Large intestine (tissue), 12 donors: ENCODE data around the gene ASF1B. TPM values are rescaled to one million over a fixed set of nuclear protein-coding genes. Genes with fewer than 3 reads are reported as not detected.
"Not testable (repeated sequence)": the region's sequence is repeated elsewhere in the genome, so short reads cannot be mapped to it uniquely, and the experiment has no call there.

Experiments
- DNase-seq, 2 donors: peaks; one replicate each; pipeline versions ENCODE4 v3.0.0 to v3.0.0-alpha.2; 2013
- H3K27ac ChIP-seq: one replicate; pipeline ENCODE4 v1.5.1; 2013; ENCODE audit warnings: low read length
- H3K27me3 ChIP-seq: 2 replicates; pipeline ENCODE4 v1.6.1; 2013; ENCODE audit warnings: low read length; ENCODE audit not compliant: control insufficient read depth, insufficient read depth
- H3K36me3 ChIP-seq: 2 replicates; pipeline ENCODE4 v1.6.1; 2013; ENCODE audit warnings: low read length; ENCODE audit not compliant: control insufficient read depth, insufficient read depth
- H3K4me1 ChIP-seq: one replicate; pipeline ENCODE4 v1.6.1; 2013; ENCODE audit warnings: low read length; ENCODE audit not compliant: control insufficient read depth, insufficient read depth
- H3K4me3 ChIP-seq: one replicate; pipeline ENCODE4 v1.5.1; 2013; ENCODE audit warnings: low read length
- H3K9me3 ChIP-seq: one replicate; pipeline ENCODE4 v1.6.1; 2013; ENCODE audit warnings: mild to moderate bottlenecking, low read depth, low read length, moderate library complexity; ENCODE audit not compliant: control insufficient read depth
- WGBS: methylation state at CpG from one replicate; pipeline ENCODE4 v1.1.5; 2013; ENCODE audit warnings: low lambda C conversion rate; ENCODE audit not compliant: insufficient coverage; 5-methylcytosine and 5-hydroxymethylcytosine counted together
- long read RNA-seq, 11 donors: transcript quantifications; one replicate each; lab custom pipeline, GENCODE V29; 2026
- polyA plus RNA-seq: library from polyadenylated mRNA; unstranded; fragments of 120-200 nt; gene quantifications from one replicate; pipeline ENCODE4 v1.2.1, GENCODE V29; 2013

ASF1B gene
- 13.1 TPM for polyA plus RNA-seq
- long read RNA-seq, donor 1, transcript ASF1B-201 (4 exons, 2,059 nt): major isoform, 6 of 6 reads
- long read RNA-seq, donor 1, partial matches to known transcripts: 0 of 6 reads
- long read RNA-seq, donor 1, other reads (novel, unspliced or antisense): 0 of 6 reads
- long read RNA-seq, donor 2, transcript ASF1B-201 (4 exons, 2,059 nt): major isoform, 18 of 19 reads
- long read RNA-seq, donor 2, partial matches to known transcripts: 0 of 19 reads
- long read RNA-seq, donor 2, other reads (novel, unspliced or antisense): 0 of 19 reads
- long read RNA-seq, donor 3: 0 reads
- long read RNA-seq, donor 4, partial matches to known transcripts: 0 of 1 reads
- long read RNA-seq, donor 4, other reads (novel, unspliced or antisense): 0 of 1 reads
- long read RNA-seq, donor 5, transcript ASF1B-201 (4 exons, 2,059 nt): major isoform, 5 of 5 reads
- long read RNA-seq, donor 5, partial matches to known transcripts: 0 of 5 reads
- long read RNA-seq, donor 5, other reads (novel, unspliced or antisense): 0 of 5 reads
- long read RNA-seq, donor 6, transcript ASF1B-201 (4 exons, 2,059 nt): major isoform, 9 of 9 reads
- long read RNA-seq, donor 6, partial matches to known transcripts: 0 of 9 reads
- long read RNA-seq, donor 6, other reads (novel, unspliced or antisense): 0 of 9 reads
- long read RNA-seq, donor 7, partial matches to known transcripts: 0 of 2 reads
- long read RNA-seq, donor 7, other reads (novel, unspliced or antisense): 0 of 2 reads
- long read RNA-seq, donor 8, transcript ASF1B-201 (4 exons, 2,059 nt): major isoform, 11 of 12 reads
- long read RNA-seq, donor 8, partial matches to known transcripts: 0 of 12 reads
- long read RNA-seq, donor 8, other reads (novel, unspliced or antisense): 0 of 12 reads
- long read RNA-seq, donor 9, transcript ASF1B-201 (4 exons, 2,059 nt): major isoform, 7 of 8 reads
- long read RNA-seq, donor 9, partial matches to known transcripts: 0 of 8 reads
- long read RNA-seq, donor 9, other reads (novel, unspliced or antisense): 0 of 8 reads
- long read RNA-seq, donor 10, transcript ASF1B-201 (4 exons, 2,059 nt): major isoform, 7 of 7 reads
- long read RNA-seq, donor 10, partial matches to known transcripts: 0 of 7 reads
- long read RNA-seq, donor 10, other reads (novel, unspliced or antisense): 0 of 7 reads
- long read RNA-seq, donor 11, transcript ASF1B-201 (4 exons, 2,059 nt): major isoform, 7 of 7 reads
- long read RNA-seq, donor 11, partial matches to known transcripts: 0 of 7 reads
- long read RNA-seq, donor 11, other reads (novel, unspliced or antisense): 0 of 7 reads

GRCh38 chr19:14136509-14137281, at the start of gene ASF1B:
ASF1B (minus strand) TSS chr19:14136589; CDS start chr19:14136456, 133 bp downstream.
- Histone ChIP-seq H3K4me1 (peaks cover 10% of the 10 kb centered on the region), H3K9me3 (no peaks in the 10 kb centered on the region), H3K36me3 (no peaks in the 10 kb centered on the region), H3K4me3 (peak within 1 kb of the TSS; percentile 83), H3K27me3 (no peaks in the 10 kb centered on the region), H3K27ac (peak within 1 kb of the TSS; percentile 97)
- peak; percentile 100 for DNase-seq
- WGBS: no CpG with 5 or more reads among the region's 78 CpGs

GRCh38 chr19:14185691-14186090, 49.3 kb upstream of the ASF1B start:
- H3K36me3 ChIP-seq, H3K27me3 ChIP-seq, H3K4me3 ChIP-seq, H3K9me3 ChIP-seq, H3K27ac ChIP-seq, DNase-seq, H3K4me1 ChIP-seq: not testable (repeated sequence)
- WGBS: no CpG with 5 or more reads among the region's 1 CpG

GRCh38 chr19:14185158-14185557, 48.8 kb upstream of the ASF1B start:
- Histone ChIP-seq H3K27ac (no peak overlapping the region), H3K4me3 (no peak overlapping the region), H3K4me1 (no peaks in the 10 kb centered on the region), H3K36me3 (no peaks in the 10 kb centered on the region), H3K9me3 (no peaks in the 10 kb centered on the region), H3K27me3 (no peaks in the 10 kb centered on the region)
- WGBS: no CpG with 5 or more reads among the region's 5 CpGs
- no peak for DNase-seq

GRCh38 chr19:14183741-14184350, 47.5 kb upstream of the ASF1B start:
- no peaks in the 10 kb centered on the region for H3K27me3 ChIP-seq
- WGBS: no CpG with 5 or more reads among the region's 14 CpGs
- no peak overlapping the region for H3K27ac ChIP-seq
- no peaks in the 10 kb centered on the region for H3K36me3 ChIP-seq
- DNase-seq: no peak
- no peak overlapping the region for H3K4me3 ChIP-seq
- no peaks in the 10 kb centered on the region for H3K9me3 ChIP-seq
- no peaks in the 10 kb centered on the region for H3K4me1 ChIP-seq

GRCh38 chr19:14182476-14182875, 46.1 kb upstream of the ASF1B start:
- Histone ChIP-seq H3K9me3 (no peaks in the 10 kb centered on the region), H3K27me3 (no peaks in the 10 kb centered on the region), H3K27ac (no peak overlapping the region), H3K4me1 (no peaks in the 10 kb centered on the region), H3K4me3 (no peak overlapping the region), H3K36me3 (peaks cover 3% of the 10 kb centered on the region)
- no CpG with 5 or more reads among the region's 8 CpGs for WGBS
- no peak for DNase-seq

- DNase-seq: no peak
- no CpG with 5 or more reads among the region's 6 CpGs for WGBS
- H3K36me3 ChIP-seq: peaks cover 9% of the 10 kb centered on the region
These were observed 45.5 kb upstream of the ASF1B start for GRCh38 chr19:14181906-14182305.

GRCh38 chr19:14181199-14181598, 44.8 kb upstream of the ASF1B start:
- not testable (repeated sequence) for DNase-seq, H3K4me1 ChIP-seq, H3K4me3 ChIP-seq, H3K27ac ChIP-seq, H3K27me3 ChIP-seq, H3K9me3 ChIP-seq
- WGBS: no CpG with 5 or more reads among the region's 12 CpGs
- peaks cover 15% of the 10 kb centered on the region for H3K36me3 ChIP-seq

More at GRCh38 chr19:14181906-14182305, 45.5 kb upstream of the ASF1B start:
- Histone ChIP-seq H3K27me3 (no peaks in the 10 kb centered on the region), H3K9me3 (no peaks in the 10 kb centered on the region), H3K27ac (no peak overlapping the region), H3K4me3 (no peak overlapping the region), H3K4me1 (no peaks in the 10 kb centered on the region)

- no peaks in the 10 kb centered on the region for H3K9me3 ChIP-seq
- H3K36me3 ChIP-seq: peaks cover 29% of the 10 kb centered on the region
- H3K27me3 ChIP-seq: no peaks in the 10 kb centered on the region
- DNase-seq: no peak
- no CpG with 5 or more reads among the region's 23 CpGs for WGBS
- no peak overlapping the region for H3K27ac ChIP-seq
- no peak overlapping the region for H3K4me3 ChIP-seq
- no peaks in the 10 kb centered on the region for H3K4me1 ChIP-seq
These were observed 41.2 kb upstream of the ASF1B start for GRCh38 chr19:14177496-14178074.

- H3K27ac ChIP-seq: no peak overlapping the region
- H3K9me3 ChIP-seq: no peaks in the 10 kb centered on the region
- no peaks in the 10 kb centered on the region for H3K27me3 ChIP-seq
- no peaks in the 10 kb centered on the region for H3K4me1 ChIP-seq
- peaks cover 47% of the 10 kb centered on the region for H3K36me3 ChIP-seq
- no CpG with 5 or more reads among the region's 6 CpGs for WGBS
- no peak overlapping the region for H3K4me3 ChIP-seq
- DNase-seq: no peak
These were observed 39.0 kb upstream of the ASF1B start for GRCh38 chr19:14175351-14175792.
